Embryonic facial prominence (tissue), 1 donor: ENCODE measurements around the gene REN.

ENCODE experiments used
- DNase-seq: peaks from one replicate; pipeline ENCODE4 v3.0.0-alpha.2; 2016; ENCODE audit errors: extremely low spot score

The REN gene

DNA sequence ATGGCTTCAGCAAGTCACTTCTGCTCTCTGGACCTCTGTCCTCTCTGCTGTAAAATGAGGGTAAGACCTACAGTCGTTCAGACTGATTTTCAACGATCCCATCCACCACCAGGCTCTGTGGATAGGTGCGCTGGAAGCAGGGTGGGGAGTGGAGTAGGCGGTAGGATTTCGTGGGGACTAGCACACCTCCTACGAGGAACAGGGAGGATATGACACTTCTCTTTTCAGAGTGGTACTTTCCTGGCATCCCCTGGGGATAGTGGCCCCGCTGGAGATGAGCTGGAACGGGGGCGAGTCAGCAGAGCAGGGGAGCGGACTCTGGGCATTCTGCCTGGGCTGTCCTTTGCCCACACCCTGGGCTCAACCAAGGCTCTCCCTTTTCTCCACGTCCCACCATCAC lies 32.0 kb downstream of the REN start:
- DNase-seq, result no peak

DNA sequence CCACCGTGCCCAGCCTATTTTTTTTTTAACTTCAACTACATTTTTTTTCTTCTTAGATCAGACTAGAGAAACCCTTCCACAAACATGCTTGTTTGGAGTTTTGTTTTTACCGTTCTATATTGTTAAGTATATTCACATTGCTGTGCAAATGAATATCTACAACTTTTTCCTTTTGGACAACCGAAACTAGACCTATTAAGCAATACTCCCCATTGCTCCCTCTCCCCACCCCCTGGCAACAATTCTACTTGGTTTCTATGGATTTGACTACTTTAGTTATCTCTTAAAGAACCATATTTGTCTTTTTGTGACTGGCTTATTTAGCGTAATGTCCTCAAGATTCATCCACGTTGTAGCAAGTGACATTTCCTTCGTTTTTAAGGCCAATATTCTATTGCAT lies 33.4 kb downstream of the REN start:
- no peak for DNase-seq

- DNase-seq, result no peak
Observed at GRCh38 chr1:204131978-204132377, 34.2 kb downstream of the REN start.

DNA sequence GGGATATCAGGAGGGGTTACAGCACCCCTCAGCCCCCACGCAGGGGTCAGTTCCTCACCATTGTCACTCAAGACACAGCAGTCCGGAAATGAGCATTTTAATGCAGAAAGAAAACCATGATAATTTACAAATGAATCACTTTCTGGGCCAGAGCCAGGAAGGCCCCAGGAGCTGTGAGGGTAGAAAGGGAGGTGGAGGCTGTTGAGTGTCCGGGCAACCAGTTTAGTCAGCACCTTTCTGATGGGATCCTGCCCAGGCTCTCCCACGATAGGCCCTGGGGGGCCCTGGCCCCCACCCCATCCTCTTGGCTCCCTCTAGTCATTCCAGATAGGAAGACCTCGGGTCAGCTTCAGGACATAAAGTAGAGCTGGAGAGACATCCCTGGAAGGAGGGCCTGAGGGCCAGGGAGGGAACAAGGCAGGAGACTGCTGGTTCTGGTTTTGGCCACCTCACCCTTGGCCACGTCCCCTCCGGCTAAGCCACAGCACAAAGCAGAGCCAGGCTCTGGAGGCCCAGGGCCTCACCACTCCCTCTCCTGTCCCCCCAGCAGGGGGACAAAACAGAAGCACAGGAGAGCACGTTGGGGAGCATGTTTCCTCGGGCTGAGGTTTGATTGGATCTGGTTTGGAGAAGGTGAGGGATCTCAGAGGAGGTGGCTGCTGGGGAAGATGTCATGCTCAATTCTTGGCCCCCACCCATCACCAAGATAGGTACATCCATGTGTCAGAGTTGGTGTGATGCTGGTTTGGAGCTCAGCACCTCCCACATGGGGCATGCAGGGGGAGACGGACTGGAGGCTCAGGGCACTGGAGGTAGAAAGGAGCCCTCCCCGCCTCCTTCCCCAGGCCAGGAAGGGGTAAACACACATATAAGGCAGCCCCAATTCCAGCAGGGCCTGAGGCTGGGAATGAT lies 34.9 kb downstream of the REN start:
- DNase-seq, result no peak

DNA sequence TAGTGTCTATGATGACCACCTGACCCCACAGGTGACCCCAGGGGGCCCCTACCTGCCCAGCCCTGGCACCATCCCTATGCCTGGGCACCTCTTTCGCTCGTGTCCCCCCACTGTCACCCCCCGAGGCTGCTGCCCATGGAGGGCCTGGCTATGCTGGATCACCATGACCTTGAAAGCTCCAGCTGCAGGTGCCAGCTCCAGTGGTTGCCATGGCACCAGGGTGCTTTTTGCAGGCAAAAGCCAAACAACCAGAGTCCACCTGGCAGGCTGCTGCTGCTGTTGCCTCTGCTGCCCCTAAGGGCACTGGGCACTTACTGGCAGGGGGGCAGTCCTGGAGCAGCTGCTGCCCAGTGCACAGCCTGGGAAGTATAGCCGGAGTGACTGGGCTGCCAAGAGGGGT lies 36.0 kb downstream of the REN start:
- DNase-seq, result no peak

DNA sequence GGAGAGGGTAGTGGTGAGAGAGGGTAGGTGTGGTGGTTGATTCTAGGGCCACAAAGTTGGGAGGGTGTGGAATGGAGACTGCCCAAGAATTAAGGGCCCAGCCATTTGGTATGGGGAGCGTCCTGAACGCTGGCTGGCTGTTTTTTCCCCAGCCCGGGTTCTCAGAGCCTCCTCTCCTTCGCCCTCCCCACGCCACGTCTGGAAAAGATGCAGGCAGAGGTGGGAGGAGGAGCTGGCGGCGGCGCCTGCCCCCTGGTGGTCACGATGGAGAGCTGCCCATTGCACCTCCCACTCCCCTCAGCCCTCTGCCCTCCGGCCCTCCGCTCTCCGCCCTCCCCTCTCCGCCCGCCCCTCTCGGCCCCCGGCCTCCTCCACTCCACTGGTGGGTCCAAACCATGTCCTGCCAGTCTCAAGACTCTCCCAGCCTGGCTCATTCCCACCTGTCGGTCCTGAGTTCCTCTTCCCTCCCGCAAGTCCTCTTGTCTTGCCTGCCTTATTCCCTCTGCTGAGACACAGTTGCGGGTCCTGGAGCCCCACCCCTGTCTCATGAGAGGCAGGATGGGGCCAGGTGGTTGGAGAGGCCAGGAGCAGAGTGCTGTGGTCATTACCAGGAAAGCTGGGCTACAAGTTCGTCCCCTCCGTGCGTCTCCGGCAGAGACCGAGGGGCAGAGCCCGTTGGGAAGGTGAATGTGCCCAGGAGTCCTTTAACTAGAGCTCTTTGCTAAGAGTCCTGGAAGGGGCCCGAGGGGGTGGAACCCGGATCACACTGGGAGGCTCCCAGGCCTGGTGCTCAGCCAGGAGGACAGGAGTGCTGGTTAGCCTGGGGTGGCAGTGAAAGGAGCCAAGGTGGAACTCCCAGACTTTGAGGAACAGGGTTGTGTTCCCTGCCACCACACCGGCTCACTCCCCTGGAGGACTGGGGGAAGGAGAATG lies 36.9 kb downstream of the REN start:
- DNase-seq, result peak; percentile 48

DNA sequence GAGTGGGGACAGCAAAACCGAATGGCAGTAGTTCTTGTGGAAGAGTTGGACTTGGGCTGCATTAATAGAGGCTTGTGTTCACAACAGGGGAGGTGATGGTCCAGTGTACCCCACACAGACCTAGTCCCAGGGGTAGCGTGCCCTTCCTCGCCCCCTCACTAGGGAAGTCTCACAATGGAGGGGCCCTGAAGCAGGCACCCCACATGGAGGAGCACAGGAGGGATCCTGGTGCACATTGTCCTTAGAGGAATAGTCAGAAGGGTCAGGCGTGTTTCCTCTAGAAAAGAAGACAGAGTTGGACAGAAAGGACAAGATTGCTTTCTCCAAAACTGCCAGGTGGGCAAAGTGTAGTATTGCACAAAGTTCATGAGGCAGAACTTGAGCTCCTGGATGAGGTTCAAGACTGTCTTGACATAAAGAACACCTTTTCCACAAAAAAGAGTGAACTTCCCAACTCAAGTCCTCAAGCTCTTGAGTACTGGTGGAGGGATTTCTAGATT lies 37.6 kb downstream of the REN start:
- no peak for DNase-seq

DNA sequence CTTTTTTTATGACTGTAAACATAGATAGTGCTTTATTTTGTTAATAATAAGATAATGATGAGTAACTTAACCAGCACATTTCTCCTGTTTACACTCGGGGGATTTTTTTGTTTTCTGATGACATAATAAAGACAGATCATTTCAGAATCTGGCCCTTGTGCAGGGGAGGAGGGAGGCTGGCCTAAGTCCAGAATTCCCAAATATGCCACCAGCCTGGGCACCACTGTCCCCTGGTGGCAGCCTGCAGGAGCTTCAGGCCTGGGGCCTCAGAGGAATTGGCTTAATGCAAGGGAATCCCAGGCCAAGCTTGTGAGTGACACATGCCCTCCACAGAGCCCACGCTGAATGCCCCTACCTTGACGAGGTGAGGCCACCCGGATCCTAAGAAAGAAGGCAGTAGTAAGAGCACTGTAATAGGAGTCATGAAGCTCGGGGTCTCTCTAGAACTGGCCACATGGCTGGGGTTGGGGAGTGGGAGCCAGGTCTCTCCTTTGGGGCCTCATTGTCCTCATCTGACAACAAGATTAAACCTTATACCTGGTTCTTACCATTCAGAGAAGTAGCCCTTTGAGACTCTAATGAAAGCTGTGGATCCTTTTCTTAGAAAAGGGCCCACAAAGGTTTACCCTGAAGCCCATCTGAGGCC lies 38.4 kb downstream of the REN start:
- no peak for DNase-seq

GRCh38 chr1:204126956-204127355 lies 39.2 kb downstream of the REN start:
- no peak for DNase-seq

DNA sequence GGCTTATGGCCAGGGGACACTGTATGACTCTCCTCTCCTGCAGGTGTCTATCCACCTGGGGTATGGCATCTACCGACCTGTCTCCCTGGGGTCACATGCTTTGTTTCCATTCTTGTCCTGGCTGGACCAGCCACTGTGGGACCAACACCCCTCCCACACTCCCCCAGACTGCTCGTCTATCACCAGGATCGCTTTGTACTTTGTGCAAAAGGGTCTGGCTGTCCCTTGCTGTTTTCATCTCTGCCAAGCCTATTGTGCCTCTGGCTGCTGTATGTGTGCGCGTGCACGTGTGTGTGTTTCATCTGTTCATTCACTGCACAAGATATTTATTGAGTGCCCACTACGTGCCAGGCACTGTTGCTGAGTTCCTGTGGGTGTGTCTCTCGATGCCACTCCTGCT lies 39.8 kb downstream of the REN start:
- DNase-seq, result no peak

DNA sequence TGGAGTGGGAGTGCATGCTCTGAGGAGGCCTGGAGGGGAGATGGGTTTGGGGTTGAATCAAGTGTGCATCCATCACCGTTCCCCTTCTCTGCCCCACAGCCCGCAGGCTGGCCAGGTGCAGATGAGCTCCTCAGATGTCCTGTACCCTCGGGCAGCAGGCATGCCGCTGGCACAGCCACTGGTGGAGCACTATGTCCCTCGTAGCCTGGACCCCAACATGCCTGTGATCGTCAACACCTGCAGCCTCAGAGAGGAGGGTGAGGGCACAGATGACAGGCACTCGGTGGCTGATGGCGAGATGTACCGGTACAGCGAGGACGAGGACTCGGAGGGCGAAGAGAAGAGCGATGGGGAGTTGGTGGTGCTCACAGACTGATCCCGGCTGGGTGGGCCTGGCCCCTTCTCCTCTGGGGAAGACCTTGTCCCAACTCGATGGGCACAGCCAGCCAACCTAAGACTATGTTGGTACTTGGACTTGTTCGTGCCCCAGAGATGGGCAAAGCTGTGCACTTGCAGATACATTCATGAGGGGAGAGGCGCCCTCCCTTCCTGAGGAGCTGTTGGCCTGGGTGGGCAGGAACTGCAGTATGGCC lies 40.3 kb downstream of the REN start:
- DNase-seq, result no peak

GRCh38 chr1:204124639-204125038 lies 41.5 kb downstream of the REN start:
- no peak for DNase-seq

- no peak for DNase-seq
Observed at GRCh38 chr1:204123376-204123775, 42.8 kb downstream of the REN start.

DNA sequence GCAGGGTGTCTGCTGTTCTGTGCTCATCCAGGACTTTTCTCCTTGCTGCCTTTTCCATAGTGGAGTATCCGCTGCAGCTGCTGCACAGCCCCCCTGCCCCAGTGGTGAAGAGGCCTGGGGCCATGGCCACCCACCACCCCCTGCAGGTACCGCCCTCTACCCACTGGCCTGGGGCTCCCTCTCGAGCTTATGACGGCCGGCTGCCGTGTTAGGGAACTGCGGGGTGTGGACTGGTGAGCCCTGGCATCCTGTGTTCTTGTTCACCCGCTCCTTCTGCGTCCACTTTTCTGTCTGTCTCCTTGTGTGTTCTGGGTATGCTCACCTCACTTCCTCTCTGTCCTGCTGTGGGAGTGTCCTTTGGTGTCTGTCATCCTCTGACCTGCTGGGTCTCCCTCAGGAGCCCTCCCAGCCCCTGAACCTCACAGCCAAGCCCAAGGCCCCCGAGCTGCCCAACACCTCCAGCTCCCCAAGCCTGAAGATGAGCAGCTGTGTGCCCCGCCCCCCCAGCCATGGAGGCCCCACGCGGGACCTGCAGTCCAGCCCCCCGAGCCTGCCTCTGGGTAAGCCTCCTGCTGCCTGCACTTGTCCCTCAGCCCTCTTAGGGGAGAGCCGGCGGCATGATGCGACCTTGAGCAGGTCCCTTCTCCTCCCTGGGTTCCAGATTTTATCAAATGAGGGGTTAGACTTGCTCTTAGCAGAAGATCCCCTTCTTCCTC lies 44.1 kb downstream of the REN start:
- DNase-seq, result no peak

GRCh38 chr1:204116539-204116938 lies 49.6 kb downstream of the REN start:
- DNase-seq, result no peak

DNA sequence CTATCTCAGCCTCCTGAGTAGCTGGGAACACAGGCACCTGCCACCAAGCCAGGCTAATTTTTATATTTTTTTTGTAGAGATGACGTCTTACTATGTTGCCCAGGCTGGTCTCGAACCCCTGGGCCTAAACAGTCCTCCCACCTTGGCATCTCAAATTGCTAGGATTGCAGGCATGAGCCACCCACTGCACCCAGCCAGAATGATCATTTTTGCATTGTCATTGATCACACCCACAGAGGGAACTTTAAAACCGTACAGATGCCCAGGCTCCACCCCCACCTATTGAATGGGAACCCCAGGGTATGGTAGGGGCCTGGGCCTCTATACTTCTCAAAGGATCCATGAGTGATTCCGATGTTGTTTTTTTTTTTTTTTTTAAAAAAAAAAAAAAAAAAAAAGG lies 51.0 kb downstream of the REN start:
- no peak for DNase-seq

DNA sequence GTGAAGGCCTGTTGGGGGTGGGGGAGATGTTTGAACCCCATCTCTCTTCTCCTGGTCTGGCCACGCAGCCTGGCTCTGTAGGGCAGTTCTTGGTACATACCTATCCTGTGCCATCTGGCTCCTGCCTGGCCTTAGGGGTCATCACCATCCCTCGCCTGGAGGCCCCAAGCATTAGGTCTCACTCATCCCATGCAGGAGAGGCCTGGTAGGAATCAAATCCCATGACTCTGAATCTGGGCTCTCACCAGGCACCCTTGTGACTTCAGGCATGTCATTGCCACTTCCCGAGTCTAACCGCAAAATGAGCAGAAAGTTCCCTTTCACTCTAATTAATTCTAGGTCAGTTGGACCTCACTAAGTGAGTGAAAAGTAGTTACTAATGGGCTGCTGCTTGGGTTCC lies 51.5 kb downstream of the REN start:
- no peak for DNase-seq

GRCh38 chr1:204113896-204114295 lies 52.2 kb downstream of the REN start:
- DNase-seq, result no peak

- no peak for DNase-seq
Observed at GRCh38 chr1:204112876-204113730, 53.0 kb downstream of the REN start.
